Measurements from ENCODE around the gene SVIL. TPM values are rescaled to one million over a fixed set of nuclear protein-coding genes. Genes with fewer than 3 reads are reported as not detected.

SVIL gene
- total and polyA plus RNA-seq, 10 donors: 1.4 to 65.3 (median 20.4) TPM

DNA sequence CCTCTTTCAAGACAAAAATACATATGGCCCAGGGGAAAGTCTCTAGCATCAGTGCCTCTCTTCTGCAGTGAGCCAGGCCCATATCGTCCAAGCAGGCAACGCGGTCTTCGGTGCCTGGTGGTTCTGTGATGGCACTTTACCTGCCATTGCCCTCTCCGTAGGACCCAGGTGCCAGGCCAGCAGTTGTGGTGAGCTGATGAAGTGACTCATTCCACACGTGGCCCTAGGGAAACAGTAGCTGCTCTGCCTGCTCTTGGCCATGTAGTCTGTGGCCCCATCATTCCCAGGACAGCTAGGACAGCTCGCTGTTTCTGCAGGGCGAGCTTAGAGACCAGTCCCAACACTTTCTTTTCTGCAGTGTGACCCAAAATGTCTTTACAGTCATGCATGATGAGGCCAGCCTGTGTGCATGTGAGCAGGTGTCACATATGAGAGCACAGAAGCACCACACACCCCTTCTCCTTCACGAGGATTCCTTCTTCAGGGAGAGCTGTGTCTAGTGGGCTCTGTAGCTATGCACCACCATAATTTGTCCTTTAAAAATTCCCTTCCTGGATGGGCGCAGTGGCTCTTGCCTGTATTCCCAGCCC is 39.0 kb downstream of the SVIL start:
- peaks cover 0 to 5% (median 0%) of the 10 kb centered on the region in 6 donors for H3K4me1 ChIP-seq
- TF ChIP-seq POLR2A (IDR thresholded peaks at IDR 0.05): no peak
- TF ChIP-seq, protein P1, sequence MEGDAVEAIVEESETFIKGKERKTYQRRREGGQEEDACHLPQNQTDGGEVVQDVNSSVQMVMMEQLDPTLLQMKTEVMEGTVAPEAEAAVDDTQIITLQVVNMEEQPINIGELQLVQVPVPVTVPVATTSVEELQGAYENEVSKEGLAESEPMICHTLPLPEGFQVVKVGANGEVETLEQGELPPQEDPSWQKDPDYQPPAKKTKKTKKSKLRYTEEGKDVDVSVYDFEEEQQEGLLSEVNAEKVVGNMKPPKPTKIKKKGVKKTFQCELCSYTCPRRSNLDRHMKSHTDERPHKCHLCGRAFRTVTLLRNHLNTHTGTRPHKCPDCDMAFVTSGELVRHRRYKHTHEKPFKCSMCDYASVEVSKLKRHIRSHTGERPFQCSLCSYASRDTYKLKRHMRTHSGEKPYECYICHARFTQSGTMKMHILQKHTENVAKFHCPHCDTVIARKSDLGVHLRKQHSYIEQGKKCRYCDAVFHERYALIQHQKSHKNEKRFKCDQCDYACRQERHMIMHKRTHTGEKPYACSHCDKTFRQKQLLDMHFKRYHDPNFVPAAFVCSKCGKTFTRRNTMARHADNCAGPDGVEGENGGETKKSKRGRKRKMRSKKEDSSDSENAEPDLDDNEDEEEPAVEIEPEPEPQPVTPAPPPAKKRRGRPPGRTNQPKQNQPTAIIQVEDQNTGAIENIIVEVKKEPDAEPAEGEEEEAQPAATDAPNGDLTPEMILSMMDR (IDR thresholded peaks at IDR 0.05 in 8 of 11, conservative IDR thresholded peaks at IDR 0.05 in 3 of 11): no peak
- no peak overlapping the region for H3K4me3 ChIP-seq
- peaks cover 0 to 6% (median 0%) of the 10 kb centered on the region in 6 donors for H3K36me3 ChIP-seq
- no peak for DNase-seq
- no peak overlapping the region for H3K27ac ChIP-seq
- 87 to 95% (median 90%) methylated on average over 10 of the region's 10 CpGs for WGBS, 5 donors
- no peaks in the 10 kb centered on the region for H3K9me3 ChIP-seq
- intact Hi-C loops (cut with DNase I; ENCODE audit: low total_unique reads): no loop called here
- H3K27me3 ChIP-seq (replicated peaks in 1 of 7): no peaks in the 10 kb centered on the region

DNA sequence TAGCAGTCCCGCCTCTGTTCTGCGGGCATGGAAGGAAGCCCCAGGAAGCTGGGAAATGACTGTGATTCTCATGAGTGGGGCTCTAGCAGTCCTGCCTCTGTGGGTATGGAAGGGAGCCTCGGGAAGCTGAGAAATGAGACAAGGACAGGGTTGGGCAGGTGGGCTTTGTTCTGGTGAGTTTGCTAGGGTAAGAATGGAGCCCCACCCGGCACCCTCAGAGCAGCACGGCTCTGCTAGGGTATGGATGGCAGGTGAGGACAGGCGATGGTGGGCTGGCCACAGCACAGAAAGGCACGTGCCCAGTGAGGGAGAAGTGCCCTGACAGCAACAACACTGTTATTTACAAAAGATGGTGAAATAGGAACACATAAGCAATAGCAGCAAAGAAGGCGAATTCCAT is 39.6 kb downstream of the SVIL start:
- intact Hi-C loops (cut with DNase I; ENCODE audit: low total_unique reads): no loop called here
- WGBS, 5 donors: 78 to 91% (median 89%) methylated on average over 7 to 8 of the region's 8 CpGs
- no peak for DNase-seq
- Histone ChIP-seq H3K27me3 (replicated peaks in 1 of 7) (no peaks in the 10 kb centered on the region), H3K9me3 (no peaks in the 10 kb centered on the region), H3K4me3 (no peak overlapping the region), H3K36me3 (peaks cover 0 to 6% (median 0%) of the 10 kb centered on the region in 6 donors), H3K27ac (no peak overlapping the region), H3K4me1 (peaks cover 0 to 11% (median 5%) of the 10 kb centered on the region in 6 donors)
- TF ChIP-seq POLR2A (IDR thresholded peaks at IDR 0.05) (no peak), POLR2AphosphoS5 (IDR thresholded peaks at IDR 0.05) (no peak)
- TF ChIP-seq, protein P1 (IDR thresholded peaks at IDR 0.05 in 8 of 11, conservative IDR thresholded peaks at IDR 0.05 in 3 of 11): no peak

DNA sequence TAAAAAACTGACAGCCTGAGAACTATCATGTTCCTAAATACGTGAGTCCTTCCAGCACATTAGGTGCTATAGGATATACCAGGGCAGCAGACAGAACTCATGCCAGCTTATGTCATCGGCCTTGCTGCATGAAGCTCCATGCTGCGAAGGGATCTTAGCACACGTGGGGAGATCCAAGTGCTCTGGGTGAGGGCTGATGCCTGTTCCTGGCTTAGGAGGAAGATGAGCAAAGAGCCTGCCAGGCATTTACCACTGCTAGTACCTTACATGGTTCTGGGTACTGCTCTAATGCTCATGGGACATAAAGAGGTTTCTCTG is 43.2 kb downstream of the SVIL start:
- peaks cover 0 to 6% (median 0%) of the 10 kb centered on the region in 6 donors for H3K36me3 ChIP-seq
- intact Hi-C loops (cut with DNase I; ENCODE audit: low total_unique reads): no loop called here
- 82 to 97% (median 89%) methylated on average over 3 to 4 of the region's 4 CpGs for WGBS, 5 donors
- H3K9me3 ChIP-seq: no peaks in the 10 kb centered on the region
- no peak for DNase-seq
- TF ChIP-seq POLR2A (IDR thresholded peaks at IDR 0.05) (no peak), POLR2AphosphoS5 (IDR thresholded peaks at IDR 0.05) (no peak)
- TF ChIP-seq, protein P1 (IDR thresholded peaks at IDR 0.05 in 8 of 11, conservative IDR thresholded peaks at IDR 0.05 in 3 of 11): no peak
- H3K4me1 ChIP-seq: peaks cover 0 to 34% (median 12%) of the 10 kb centered on the region in 6 donors
- no peak overlapping the region for H3K4me3 ChIP-seq
- H3K27me3 ChIP-seq (replicated peaks in 1 of 7): peaks cover 0 to 7% (median 0%) of the 10 kb centered on the region in 7 donors
- H3K27ac ChIP-seq: no peak overlapping the region

DNA sequence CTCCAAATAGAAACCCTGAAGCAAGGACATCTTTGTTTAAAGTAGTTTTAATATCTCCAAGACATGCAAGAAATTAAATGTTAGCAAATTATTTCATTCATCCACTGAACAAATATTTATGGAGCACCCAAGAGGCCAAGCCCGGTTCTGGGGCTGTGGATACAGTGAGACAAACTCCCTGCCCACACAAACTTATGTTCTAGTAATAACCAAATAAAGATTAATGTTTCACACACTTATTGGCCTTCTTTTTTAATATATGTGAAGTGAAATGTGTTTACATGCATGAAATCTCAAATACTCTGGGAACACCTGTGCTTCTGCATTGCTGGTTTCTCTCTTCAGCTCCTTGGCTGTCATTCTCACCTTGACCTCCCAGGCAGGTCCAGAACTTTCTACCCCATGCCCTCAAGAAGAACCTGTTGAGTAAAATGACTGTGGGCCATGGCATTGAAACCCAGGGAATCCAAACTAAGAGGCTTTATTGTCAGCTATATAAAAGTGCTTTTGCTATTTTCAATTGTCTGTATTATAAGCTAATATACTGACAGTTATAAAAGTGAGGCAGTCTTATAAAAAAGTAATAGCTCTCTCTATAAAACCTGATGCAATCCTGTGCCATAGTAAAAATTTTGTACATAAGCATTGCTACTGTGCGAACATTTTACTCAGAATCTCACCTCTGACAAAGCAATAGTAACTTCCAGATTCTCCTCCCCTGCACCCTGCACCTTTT is 43.7 kb downstream of the SVIL start:
- Histone ChIP-seq H3K27ac (peak overlapping the region in 1 of 8 donors; percentile 58), H3K27me3 (replicated peaks in 1 of 7) (peaks cover 0 to 7% (median 0%) of the 10 kb centered on the region in 7 donors), H3K4me1 (peaks cover 0 to 34% (median 12%) of the 10 kb centered on the region in 6 donors), H3K9me3 (no peaks in the 10 kb centered on the region), H3K36me3 (peaks cover 0 to 6% (median 0%) of the 10 kb centered on the region in 6 donors), H3K4me3 (no peak overlapping the region)
- DNase-seq: no peak
- intact Hi-C loops (cut with DNase I; ENCODE audit: low total_unique reads): no loop called here
- no peak for TF ChIP-seq POLR2AphosphoS5 (IDR thresholded peaks at IDR 0.05)
- TF ChIP-seq POLR2A (IDR thresholded peaks at IDR 0.05): no peak
- TF ChIP-seq, protein P1 (IDR thresholded peaks at IDR 0.05 in 8 of 11, conservative IDR thresholded peaks at IDR 0.05 in 3 of 11): peak in 5 of 11 experiments; percentile 2 to 38 (median 11)
- 81 to 94% (median 88%) methylated on average over 2 of the region's 2 CpGs for WGBS, 5 donors

Data from spleen (tissue), 11 donors.